Measurements from ENCODE around the gene SOX13. TPM values are rescaled to one million over a fixed set of nuclear protein-coding genes. Genes with fewer than 3 reads are reported as not detected.
"Not testable (repeated sequence)": the region's sequence is repeated elsewhere in the genome, so short reads cannot be mapped to it uniquely, and the experiment has no call there.

Gene SOX13
- total RNA-seq, 1 donor from 2014 or later = not detected

GRCh38 chr1:204094856-204095634, 22.1 kb downstream of the SOX13 start:
- peaks cover 9% of the 10 kb centered on the region for H3K27me3 Mint-ChIP-seq
- H3K4me1 Mint-ChIP-seq = no peaks in the 10 kb centered on the region
- H3K9me3 Mint-ChIP-seq = no peaks in the 10 kb centered on the region
- intact Hi-C loops (cut with micrococcal nuclease) = no loop called here
- no peak overlapping the region for H3K27ac Mint-ChIP-seq
- no peak for DNase-seq
- no peak overlapping the region for H3K4me3 Mint-ChIP-seq
- ATAC-seq (ENCODE audit: low read depth) = no peak
- TF ChIP-seq CTCF (IDR thresholded peaks at IDR 0.05) = no peak
- POLR2A ChIA-PET = no interaction called here
- CTCF ChIA-PET = no interaction called here
- no peaks in the 10 kb centered on the region for H3K36me3 Mint-ChIP-seq (ENCODE audit: low read depth)

GRCh38 chr1:204096931-204097330, 24.0 kb downstream of the SOX13 start:
- CTCF ChIA-PET = no interaction called here
- ATAC-seq (ENCODE audit: low read depth) = no peak
- Mint-ChIP-seq H3K9me3 (no peaks in the 10 kb centered on the region), H3K4me1 (no peaks in the 10 kb centered on the region), H3K4me3 (no peak overlapping the region), H3K27me3 (peaks cover 15% of the 10 kb centered on the region), H3K27ac (no peak overlapping the region), H3K36me3 (ENCODE audit: low read depth) (no peaks in the 10 kb centered on the region)
- no peak for TF ChIP-seq CTCF (IDR thresholded peaks at IDR 0.05)
- POLR2A ChIA-PET = no interaction called here
- DNase-seq = no peak
- intact Hi-C loops (cut with micrococcal nuclease) = no loop called here

GRCh38 chr1:204098683-204099082, 25.8 kb downstream of the SOX13 start:
- intact Hi-C loops (cut with micrococcal nuclease) = no loop called here
- no peak overlapping the region for H3K27ac Mint-ChIP-seq
- no peak overlapping the region for H3K4me3 Mint-ChIP-seq
- H3K4me1 Mint-ChIP-seq = peaks cover 16% of the 10 kb centered on the region
- CTCF ChIA-PET = no interaction called here
- POLR2A ChIA-PET = no interaction called here
- ATAC-seq (ENCODE audit: low read depth) (no peak), DNase-seq (no peak)
- H3K9me3 Mint-ChIP-seq = no peaks in the 10 kb centered on the region
- H3K27me3 Mint-ChIP-seq = peaks cover 15% of the 10 kb centered on the region
- no peak for TF ChIP-seq CTCF (IDR thresholded peaks at IDR 0.05)
- H3K36me3 Mint-ChIP-seq (ENCODE audit: low read depth) = no peaks in the 10 kb centered on the region

DNA sequence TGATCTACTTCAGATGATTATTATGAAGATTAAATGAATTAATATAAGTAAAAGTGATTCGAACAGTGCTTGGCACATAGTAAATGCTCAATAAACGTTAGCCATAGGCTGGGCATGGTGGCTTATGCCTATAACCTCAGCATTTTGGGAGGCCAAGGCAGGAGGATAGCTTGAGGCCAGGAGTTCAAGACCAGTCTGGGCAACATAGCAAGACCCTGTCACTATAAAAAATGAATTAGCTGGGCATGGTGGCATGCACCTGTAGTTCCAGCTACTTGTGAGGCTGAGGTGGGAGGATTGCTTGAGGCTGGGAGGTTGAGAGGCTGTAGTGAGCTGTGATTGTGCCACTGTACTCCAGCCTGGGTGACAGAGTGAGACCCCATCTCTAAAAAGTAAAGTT, 26.8 kb downstream of the SOX13 start:
- CTCF ChIA-PET; intact Hi-C loops (cut with micrococcal nuclease); H3K4me3 Mint-ChIP-seq; DNase-seq; ATAC-seq (ENCODE audit: low read depth); H3K27ac Mint-ChIP-seq; H3K36me3 Mint-ChIP-seq (ENCODE audit: low read depth); H3K9me3 Mint-ChIP-seq: not testable (repeated sequence)
- H3K4me1 Mint-ChIP-seq = peaks cover 27% of the 10 kb centered on the region
- H3K27me3 Mint-ChIP-seq = peaks cover 15% of the 10 kb centered on the region
- POLR2A ChIA-PET = interaction anchor here (0.6 kb wide), 1 partner anchor 392 kb away, joined by 3 read pairs; no protein-coding TSS in a partner anchor

GRCh38 chr1:204102029-204102611, 29.2 kb downstream of the SOX13 start:
- H3K36me3 Mint-ChIP-seq (ENCODE audit: low read depth) = no peaks in the 10 kb centered on the region
- ChIA-PET POLR2A (no interaction called here), CTCF (no interaction called here)
- no peak overlapping the region for H3K27ac Mint-ChIP-seq
- peaks cover 9% of the 10 kb centered on the region for H3K27me3 Mint-ChIP-seq
- H3K9me3 Mint-ChIP-seq = no peaks in the 10 kb centered on the region
- no peak for TF ChIP-seq CTCF (IDR thresholded peaks at IDR 0.05)
- DNase-seq = no peak
- H3K4me3 Mint-ChIP-seq = no peak overlapping the region
- no peak for ATAC-seq (ENCODE audit: low read depth)
- intact Hi-C loops (cut with micrococcal nuclease) = no loop called here
- H3K4me1 Mint-ChIP-seq = peaks cover 31% of the 10 kb centered on the region

All from activated B cell treated with CpG ODN at 0.5 μM for 24 hours (primary cell).